K562 (cell line): ENCODE data around the gene TCF20. TPM values are rescaled to one million over a fixed set of nuclear protein-coding genes. Genes with fewer than 3 reads are reported as not detected.

Experiments
- ATAC-seq: fragments of 200-7000 bp; cut with Tn5 transposase; 3 replicates; pipeline ENCODE4 v1.9.1; 2020; ENCODE audit warnings: moderate library complexity
- BruUV-seq: library from RNA; stranded (reverse); fragments of 400-500 nt; replicated peaks from 2 replicates; lab custom pipeline; 2021; lab: Mats Ljungman, UMichigan
- CTCF ChIA-PET: fragments of 300-600 bp; formaldehyde crosslinking; extraction: SDS; loops from one replicate; lab custom pipeline; 2021; ENCODE audit warnings: low intra/inter-chr PET ratio; lab: Yijun Ruan, JAX
- POLR2A ChIA-PET: fragments of 300-600, 350-650 bp; sonication (Branson Sonifier 250); formaldehyde crosslinking; extraction: SDS; loops from one replicate; lab custom pipeline; 2021; ENCODE audit warnings: antibody characterized with exemption, inconsistent platforms; lab: Yijun Ruan, JAX
- DNase-seq, 4 experiments: peaks; one replicate each; pipeline versions ENCODE4 v3.0.0 to v3.0.0-alpha.2; 2011 to 2018; ENCODE audit warnings: low spot score in 3 of 4, mixed read lengths in 3 of 4; ENCODE audit errors: extremely low read depth in 1 of 4
- FAIRE-seq: peaks from 2 replicates; lab custom pipeline; 2011; peaks lifted over from hg19 to GRCh38; lab: Jason Lieb, UNC
- H2AFZ ChIP-seq: 2 replicates; pipeline ENCODE4 v1.6.0; 2011; ENCODE audit warnings: low read depth, low read length, control low read depth, inconsistent platforms
- H3K27ac ChIP-seq: fragments of 200-600 bp; 3 replicates; pipeline ENCODE4 v1.8.0; 2011; ENCODE audit warnings: low read depth, mild to moderate bottlenecking, control low read depth, inconsistent platforms, low read length, moderate library complexity, mixed read lengths; ENCODE audit errors: extremely low read depth
- H3K27me3 ChIP-seq, 2 experiments: fragments of 300-600 bp in 1 of 2; 2 replicates in 1 of 2; 3 replicates in 1 of 2; pipeline versions ENCODE4 v1.6.0 to v1.8.0; 2011; ENCODE audit warnings: inconsistent platforms in 2 of 2, low read length in 2 of 2, mild to moderate bottlenecking in 1 of 2, mixed read lengths in 1 of 2, moderate library complexity in 1 of 2; ENCODE audit not compliant: control insufficient read depth in 2 of 2, insufficient read depth in 2 of 2
- H3K36me3 ChIP-seq: fragments of 300-600 bp; 3 replicates; pipeline ENCODE4 v1.8.0; 2011; ENCODE audit warnings: mild to moderate bottlenecking, low read length, inconsistent platforms; ENCODE audit not compliant: control insufficient read depth, insufficient read depth
- H3K4me1 ChIP-seq, 2 experiments: fragments of 200-600 bp in 1 of 2; replicated peaks in 1 of 2; 2 replicates in 1 of 2; 3 replicates in 1 of 2; pipeline versions ENCODE4 v1.5.1 to v1.8.0; 2011; ENCODE audit warnings: inconsistent platforms in 2 of 2, low read length in 2 of 2, mild to moderate bottlenecking in 1 of 2, mixed read lengths in 1 of 2, moderate library complexity in 1 of 2; ENCODE audit not compliant: control insufficient read depth in 2 of 2, insufficient read depth in 2 of 2
- H3K4me2 ChIP-seq: 2 replicates; pipeline ENCODE4 v1.6.1; 2011; ENCODE audit warnings: low read length, control low read depth, inconsistent platforms, mixed read lengths; ENCODE audit not compliant: insufficient read depth
- H3K4me3 ChIP-seq: fragments of 200-600 bp; sonication (generic), shearing (Covaris generic); 2 replicates; pipeline ENCODE4 v1.5.1; 2016; ENCODE audit warnings: control low read depth, inconsistent platforms
- H3K79me2 ChIP-seq: fragments of 200-600 bp; 3 replicates; pipeline ENCODE4 v1.8.0; 2011; ENCODE audit warnings: low read length, inconsistent platforms; ENCODE audit not compliant: control insufficient read depth, insufficient read depth
- H3K9ac ChIP-seq, 2 experiments: 2 replicates each; pipeline versions ENCODE4 v1.6.0 to v1.6.1; 2011; ENCODE audit warnings: low read depth in 2 of 2, low read length in 2 of 2, control low read depth in 1 of 2, inconsistent platforms in 1 of 2, mild to moderate bottlenecking in 1 of 2, mixed read lengths in 1 of 2; ENCODE audit not compliant: insufficient read depth in 1 of 2
- H3K9me1 ChIP-seq: one replicate; pipeline ENCODE4 v1.6.0; 2011; ENCODE audit warnings: inconsistent platforms, mild to moderate bottlenecking, low read length, moderate library complexity; ENCODE audit not compliant: control insufficient read depth, insufficient read depth
- H3K9me3 ChIP-seq: replicated peaks from 2 replicates; pipeline ENCODE4 v1.5.1; 2011; ENCODE audit warnings: low read depth, low read length, inconsistent platforms; ENCODE audit not compliant: control insufficient read depth, insufficient read depth
- H4K20me1 ChIP-seq: replicated peaks from 2 replicates; pipeline ENCODE4 v1.6.1; 2011; ENCODE audit warnings: low read length, inconsistent platforms, mixed read lengths; ENCODE audit not compliant: control insufficient read depth, insufficient read depth
- DMBX1 ChIP-seq: fragments of 250-450 bp; sonication (Bioruptor Pico); IDR thresholded peaks from 2 replicates; pipeline ENCODE4 v1.8.0; 2022; ENCODE audit warnings: inconsistent platforms, mild to moderate bottlenecking, moderate library complexity, borderline replicate concordance
- ESRRA ChIP-seq: fragments of 450-650 bp; IDR thresholded peaks from 2 replicates; pipeline ENCODE4 v1.6.1; 2014; ENCODE audit warnings: low read depth, mild to moderate bottlenecking, moderate library complexity, borderline replicate concordance
- KDM2B ChIP-seq: fragments of 250-450 bp; sonication (Bioruptor Pico); IDR thresholded peaks from 2 replicates; pipeline ENCODE4 v1.8.0; 2021; ENCODE audit warnings: mild to moderate bottlenecking, moderate library complexity
- PATZ1 ChIP-seq: fragments of 250-450 bp; sonication (Bioruptor Pico); IDR thresholded peaks from 2 replicates; pipeline ENCODE4 v1.5.0; 2020; ENCODE audit warnings: mild to moderate bottlenecking, borderline replicate concordance
- PPARD ChIP-seq: fragments of 250-450 bp; sonication (Bioruptor Pico); IDR thresholded peaks from 2 replicates; pipeline ENCODE4 v1.8.0; 2022; ENCODE audit warnings: inconsistent platforms, mild to moderate bottlenecking, moderate library complexity
- PURB ChIP-seq: sonication (generic); formaldehyde crosslinking; IDR thresholded peaks from 2 replicates; pipeline ENCODE4 v1.9.0; 2021; ENCODE audit warnings: low read depth, mild to moderate bottlenecking, missing genetic modification reagents
- REST ChIP-seq, 2 experiments: fragments of 450-650 bp; formaldehyde crosslinking in 1 of 2; IDR thresholded peaks; 2 replicates each; pipeline versions ENCODE4 v1.4.0 to v1.6.1; 2014 to 2020; ENCODE audit warnings: mild to moderate bottlenecking in 2 of 2, borderline replicate concordance in 1 of 2, low read depth in 1 of 2
- ZNF324 ChIP-seq: fragments of 250-450 bp; sonication (Bioruptor Pico); IDR thresholded peaks from 2 replicates; pipeline ENCODE4 v1.4.0; 2020; ENCODE audit warnings: mild to moderate bottlenecking
- WGBS: fragments of 100-300 bp; shearing (Covaris generic); methylation state at CpG from one replicate; pipeline ENCODE4 v1.1.6; 2016; ENCODE audit warnings: low coverage, mixed read lengths; ENCODE audit not compliant: insufficient coverage; ENCODE audit errors: missing lambda C conversion rate; 5-methylcytosine and 5-hydroxymethylcytosine counted together
- in situ Hi-C: fragments of 300-500 bp; cut with MboI; formaldehyde crosslinking; loops from 4 replicates; pipeline ENCODE4 v1.15.0; 2018; ENCODE audit warnings: inconsistent platforms, mixed read lengths
- intact Hi-C: fragments of 100-400 bp; cut with micrococcal nuclease; formaldehyde crosslinking; loops from 2 replicates; pipeline ENCODE4 v1.14.2; 2022
- polyA plus RNA-seq, 8 experiments: library from polyadenylated mRNA; depleted of rRNA in 4 of 8; stranded (reverse) in 5 of 8; unstranded in 3 of 8; fragments of >200 nt; fragmentation: Nextera tagmentation in 2 of 8; fragmentation: Illumina TruSeq in 1 of 8; extraction: Ambion mirVana in 2 of 8; extraction: Trizol in 1 of 8; gene quantifications; 2 replicates each; pipeline versions ENCODE4 v1.2.1 to v1.2.3, GENCODE V29; 2011 to 2014; ENCODE audit warnings: inconsistent platforms in 1 of 8, missing spikeins in 1 of 8
- total RNA-seq, 7 experiments: library from RNA; depleted of rRNA in 6 of 7; stranded (reverse); fragments of >200 nt in 6 of 7; fragmentation: Illumina TruSeq in 2 of 7; extraction: Trizol in 2 of 7; gene quantifications; 2 replicates each; pipeline versions ENCODE4 v1.2.1 to v1.2.3, GENCODE V29; 2011 to 2021; ENCODE audit warnings: low replicate concordance in 1 of 7

TCF20 gene
- total and polyA plus RNA-seq, 9 of the 15 experiments (the other 6 are each of a cell fraction or from before 2014, with no cell fraction given): 0.35 to 43.6 (median 17.5) TPM

GRCh38 chr22:42286205-42286604, 15.8 kb upstream of the TCF20 start:
- no peak for ATAC-seq
- Histone ChIP-seq H3K4me1 (peaks cover 0 to 24% of the 10 kb centered on the region in 2 experiments; a peak in 2 of 5 replicates), H2AFZ (no peak overlapping the region), H3K9ac (no peak overlapping the region), H3K36me3 (no peaks in the 10 kb centered on the region), H3K79me2 (no peaks in the 10 kb centered on the region), H3K27me3 (no peaks in the 10 kb centered on the region; a peak in 1 of 5 replicates), H3K9me1 (no peaks in the 10 kb centered on the region), H3K27ac (no peak overlapping the region), H3K9me3 (no peaks in the 10 kb centered on the region), H4K20me1 (peaks cover 17% of the 10 kb centered on the region; the same call in 1 of the 2 replicates), H3K4me3 (no peak overlapping the region), H3K4me2 (no peak overlapping the region)
- DNase-seq: no peak
- intact Hi-C loops (no loop called here), in situ Hi-C loops (loop anchor here (10.0 kb wide), 1 partner anchor 111 kb away; no protein-coding TSS in a partner anchor)
- POLR2A ChIA-PET: no interaction called here
- TF ChIP-seq PPARD (CRISPR knock-in tag) (no peak), ZNF324 (CRISPR knock-in tag) (no peak), PATZ1 (CRISPR knock-in tag) (no peak), REST (IDR thresholded peaks at IDR 0.05; ENCODE audit: borderline replicate concordance) (no peak), REST (CRISPR knock-in tag; IDR thresholded peaks at IDR 0.05; ENCODE audit: low read depth) (no peak), DMBX1 (CRISPR knock-in tag) (no peak), PURB (CRISPR knock-in tag) (no peak), KDM2B (CRISPR knock-in tag) (no peak), ESRRA (peak; percentile 82)
- FAIRE-seq: no peak
- WGBS: 13% methylated on average over 3 of the region's 3 CpGs
- BruUV-seq: no TSS peak
- CTCF ChIA-PET: no interaction called here
